AG04449 (cell line): ENCODE measurements around the gene SIAH3.

Source experiments
- CTCF ChIA-PET: fragments of 350-600 bp; formaldehyde crosslinking; extraction: SDS; loops from one replicate; lab custom pipeline; 2021; ENCODE audit warnings: antibody characterized with exemption; lab: Yijun Ruan, JAX
- POLR2A ChIA-PET: fragments of 400-600, 350-600 bp; formaldehyde crosslinking; extraction: SDS; loops from one replicate; lab custom pipeline; 2020; ENCODE audit warnings: antibody characterized with exemption, inconsistent platforms; lab: Yijun Ruan, JAX
- DNase-seq: peaks from one replicate; pipeline ENCODE4 v3.0.0-alpha.2; 2010; ENCODE audit warnings: low read depth, low spot score
- H3K4me3 ChIP-seq: 2 replicates; pipeline ENCODE4 v1.5.1; 2011; ENCODE audit warnings: low read depth, mild to moderate bottlenecking, control low read depth, low read length
- CTCF ChIP-seq: IDR thresholded peaks from one replicate; pipeline ENCODE4 v1.5.1; 2011; ENCODE audit warnings: mild to moderate bottlenecking, moderate library complexity, low read length, control low read depth, inconsistent platforms; ENCODE audit not compliant: insufficient read depth; ENCODE audit errors: missing control alignments

SIAH3 gene

DNA sequence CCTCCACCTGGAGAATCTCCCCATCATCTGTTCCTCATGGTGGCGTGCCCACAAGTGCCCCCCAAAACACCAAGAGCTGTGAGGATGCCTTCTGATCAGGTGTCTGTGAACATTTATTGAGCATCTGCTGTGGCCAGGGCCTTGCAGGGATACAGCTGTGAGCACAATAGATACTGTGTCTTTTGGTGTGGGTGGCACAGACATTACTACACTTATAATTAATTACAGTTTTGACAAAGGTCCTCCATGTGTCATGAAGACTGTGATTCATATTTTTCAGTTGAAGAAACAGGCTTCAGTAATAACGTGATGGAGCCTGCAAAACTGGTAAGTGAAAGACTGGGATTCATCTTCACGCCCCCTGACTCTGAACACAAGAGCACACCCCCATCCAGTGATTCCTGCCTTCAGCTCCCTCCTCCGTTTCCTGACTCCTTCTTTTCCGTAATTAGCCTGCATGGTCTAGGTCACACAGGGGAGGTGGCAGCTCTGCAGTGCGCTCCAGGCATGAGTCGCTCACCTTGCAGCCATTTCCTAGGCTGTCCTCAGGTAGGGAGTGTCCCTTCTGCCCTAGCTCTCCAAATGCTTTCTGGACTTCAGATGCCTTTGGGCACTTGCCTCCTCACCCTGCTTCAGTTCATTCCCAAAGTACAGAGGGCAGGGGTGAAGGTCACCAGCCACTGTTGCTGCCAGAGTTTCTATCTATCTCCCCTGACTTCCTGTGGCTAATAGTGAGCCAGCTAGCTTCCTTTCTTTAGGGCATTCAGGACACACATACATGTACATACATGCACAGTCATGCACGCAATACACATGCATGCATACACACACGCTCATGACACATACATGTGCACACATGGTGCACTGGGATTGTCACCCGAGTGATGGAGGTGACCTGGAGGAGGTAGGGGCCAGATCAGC, 66.5 kb downstream of the SIAH3 start:
- no peak for DNase-seq
- TF ChIP-seq CTCF: no peak
- CTCF ChIA-PET: no interaction called here
- H3K4me3 ChIP-seq: no peak overlapping the region
- POLR2A ChIA-PET: no interaction called here

- ChIA-PET POLR2A (no interaction called here), CTCF (no interaction called here)
- no peak overlapping the region for H3K4me3 ChIP-seq
- no peak for TF ChIP-seq CTCF
- DNase-seq: no peak
Observed at GRCh38 chr13:45783346-45784043, 68.1 kb downstream of the SIAH3 start.

GRCh38 chr13:45782327-45783045, 69.1 kb downstream of the SIAH3 start:
- CTCF ChIA-PET: no interaction called here
- no peak overlapping the region for H3K4me3 ChIP-seq
- TF ChIP-seq CTCF: no peak
- POLR2A ChIA-PET: no interaction called here
- DNase-seq: no peak

- ChIA-PET POLR2A (no interaction called here), CTCF (interaction anchor here (1.4 kb wide), 1 partner anchor 8 kb away, joined by 3 read pairs; no protein-coding TSS in a partner anchor)
- no peak for TF ChIP-seq CTCF
- DNase-seq: no peak
- no peak overlapping the region for H3K4me3 ChIP-seq
Observed at GRCh38 chr13:45781553-45782326, 69.8 kb downstream of the SIAH3 start.

GRCh38 chr13:45779901-45780300, 71.7 kb downstream of the SIAH3 start:
- DNase-seq: no peak
- no peak overlapping the region for H3K4me3 ChIP-seq
- no peak for TF ChIP-seq CTCF
- ChIA-PET CTCF (interaction anchor here (1.4 kb wide), 1 partner anchor 10 kb away, joined by 3 read pairs; no protein-coding TSS in a partner anchor), POLR2A (no interaction called here)
